CD4-positive, CD25-positive, alpha-beta regulatory T cell (primary cell): Measurements from ENCODE around the gene FCHO2. TPM values are rescaled to one million over a fixed set of nuclear protein-coding genes. Genes with fewer than 3 reads are reported as not detected.
A peak's percentile ranks its signal among the peaks of the same experiment; 100 is the strongest.

Source experiments
- ATAC-seq, 2 donors: fragments of 150-1000 bp; cut with Tn5 transposase; one replicate each; pipeline ENCODE4 v1.10.0; 2021; ENCODE audit warnings: low read depth in 2 of 2, moderate number of reproducible peaks in 2 of 2, moderate library complexity in 1 of 2
- DNase-seq, 3 donors: peaks; one replicate each; pipeline versions ENCODE4 v3.0.0 to v3.0.0-alpha.2; 2012 to 2022; ENCODE audit warnings: mixed read lengths in 1 of 3
- H3K27ac ChIP-seq: one replicate; pipeline ENCODE4 v1.7.0; 2013; ENCODE audit warnings: mild to moderate bottlenecking, low read length; ENCODE audit not compliant: insufficient read depth, poor library complexity, severe bottlenecking
- H3K27me3 ChIP-seq: one replicate; pipeline ENCODE4 v1.7.0; 2013; ENCODE audit warnings: low read length; ENCODE audit not compliant: control insufficient read depth, insufficient read depth
- H3K36me3 ChIP-seq: one replicate; pipeline ENCODE4 v1.7.0; 2013; ENCODE audit warnings: mild to moderate bottlenecking, low read length, moderate library complexity; ENCODE audit not compliant: control insufficient read depth, insufficient read depth
- H3K4me1 ChIP-seq: 2 replicates; pipeline ENCODE4 v1.7.0; 2013; ENCODE audit warnings: mild to moderate bottlenecking, low read length; ENCODE audit not compliant: insufficient read depth, control insufficient read depth, poor library complexity, severe bottlenecking
- H3K4me3 ChIP-seq: one replicate; pipeline ENCODE4 v1.7.0; 2013; ENCODE audit warnings: low read depth, mild to moderate bottlenecking, low read length, moderate library complexity
- H3K9me3 ChIP-seq, 2 experiments: 1 replicate in 1 of 2; 2 replicates in 1 of 2; pipeline ENCODE4 v1.7.0; 2013; ENCODE audit warnings: low read length in 2 of 2, mild to moderate bottlenecking in 1 of 2, moderate library complexity in 1 of 2; ENCODE audit not compliant: control insufficient read depth in 2 of 2
- H3K27ac Mint-ChIP-seq, 3 donors: one replicate each; pipeline ENCODE4 v1.8.0; 2020 to 2022; ENCODE audit warnings: mild to moderate bottlenecking in 3 of 3, mixed read lengths in 3 of 3, moderate library complexity in 2 of 3
- H3K27me3 Mint-ChIP-seq: one replicate; pipeline ENCODE4 v1.8.0; 2022; ENCODE audit warnings: mild to moderate bottlenecking, mixed read lengths
- H3K36me3 Mint-ChIP-seq: one replicate; pipeline ENCODE4 v1.8.0; 2020; ENCODE audit warnings: mixed read lengths
- H3K4me1 Mint-ChIP-seq, 4 donors: one replicate each; pipeline ENCODE4 v1.8.0; 2020 to 2022; ENCODE audit warnings: mixed read lengths in 4 of 4, mild to moderate bottlenecking in 1 of 4
- H3K4me3 Mint-ChIP-seq, 4 donors: one replicate each; pipeline ENCODE4 v1.8.0; 2020 to 2022; ENCODE audit warnings: mild to moderate bottlenecking in 4 of 4, mixed read lengths in 4 of 4, moderate library complexity in 3 of 4
- H3K9me3 Mint-ChIP-seq, 7 donors: one replicate each; pipeline ENCODE4 v1.8.0; 2020 to 2022; ENCODE audit warnings: mixed read lengths in 7 of 7, mild to moderate bottlenecking in 3 of 7, moderate library complexity in 2 of 7
- polyA plus RNA-seq, 4 donors: library from polyadenylated mRNA; unstranded; fragments of 300-500 nt; fragmentation: Illumina TruSeq; gene quantifications; one replicate each; pipeline ENCODE4 v1.2.3, GENCODE V29; 2021
- total RNA-seq: library from RNA; stranded (reverse); gene quantifications from one replicate; pipeline ENCODE4 v1.2.3, GENCODE V29; 2022

FCHO2 gene
- total and polyA plus RNA-seq, 5 donors from 2014 or later, result 0.52 to 2.2 (median 0.92) TPM

GRCh38 chr5:73132759-73133158 lies 176.9 kb downstream of the FCHO2 start:
- Histone ChIP-seq H3K4me1 (no peaks in the 10 kb centered on the region), H3K4me3 (no peak overlapping the region), H3K36me3 (no peaks in the 10 kb centered on the region), H3K27me3 (peaks cover 8% of the 10 kb centered on the region), H3K27ac (no peak overlapping the region), H3K9me3 (no peaks in the 10 kb centered on the region)
- Mint-ChIP-seq H3K9me3 (peaks cover 0 to 2% (median 0%) of the 10 kb centered on the region in 7 donors), H3K4me1 (no peaks in the 10 kb centered on the region), H3K27ac (no peak overlapping the region), H3K36me3 (no peaks in the 10 kb centered on the region), H3K4me3 (no peak overlapping the region), H3K27me3 (peaks cover 18% of the 10 kb centered on the region)
- ATAC-seq (no peak), DNase-seq (no peak)

- Mint-ChIP-seq H3K36me3 (no peaks in the 10 kb centered on the region), H3K4me3 (no peak overlapping the region), H3K27ac (no peak overlapping the region), H3K27me3 (peaks cover 16% of the 10 kb centered on the region), H3K9me3 (peaks cover 0 to 2% (median 0%) of the 10 kb centered on the region in 7 donors), H3K4me1 (no peaks in the 10 kb centered on the region)
- DNase-seq, result no peak
- Histone ChIP-seq H3K27me3 (peaks cover 8% of the 10 kb centered on the region), H3K36me3 (no peaks in the 10 kb centered on the region), H3K9me3 (no peaks in the 10 kb centered on the region), H3K4me1 (no peaks in the 10 kb centered on the region), H3K4me3 (no peak overlapping the region), H3K27ac (no peak overlapping the region)
- ATAC-seq, result no peak
These were observed 179.2 kb downstream of the FCHO2 start for GRCh38 chr5:73135021-73135420.

DNA sequence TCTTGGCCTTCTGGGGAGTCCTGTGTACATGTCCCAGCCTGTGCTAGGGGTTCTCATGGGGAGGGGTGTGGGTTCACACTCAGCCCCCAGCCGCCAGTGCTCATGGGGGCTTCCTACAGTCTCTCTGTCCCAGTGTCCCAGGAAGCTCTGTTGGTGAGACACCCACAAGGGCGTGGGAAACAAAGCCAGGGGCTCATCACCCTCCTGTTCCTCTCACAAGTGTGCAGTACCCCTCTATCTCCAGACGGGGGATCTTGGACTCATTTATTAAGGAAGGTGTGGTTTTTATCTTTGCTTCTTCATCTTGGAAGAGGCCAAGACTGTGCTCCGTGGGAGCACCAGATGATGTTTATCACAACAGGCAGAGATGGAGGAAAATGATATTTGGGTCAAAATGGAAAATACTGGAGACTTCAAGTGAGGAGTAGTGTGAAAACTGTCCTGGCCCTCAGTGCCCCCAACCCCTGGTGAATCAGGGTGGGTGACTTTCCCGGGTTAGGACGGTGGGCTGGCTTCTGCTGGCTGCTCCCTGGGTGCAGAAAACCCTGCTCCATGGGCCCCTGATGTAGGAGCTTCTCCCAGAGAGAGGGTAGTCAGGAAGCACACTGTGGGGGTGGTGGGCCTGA lies 179.7 kb downstream of the FCHO2 start:
- H3K9me3 Mint-ChIP-seq, result peaks cover 0 to 2% (median 0%) of the 10 kb centered on the region in 7 donors
- H3K4me1 Mint-ChIP-seq, result no peaks in the 10 kb centered on the region
- no peak overlapping the region for H3K4me3 Mint-ChIP-seq
- H3K27ac Mint-ChIP-seq, result no peak overlapping the region
- no peaks in the 10 kb centered on the region for H3K36me3 ChIP-seq
- H3K27me3 Mint-ChIP-seq, result peaks cover 12% of the 10 kb centered on the region
- no peaks in the 10 kb centered on the region for H3K36me3 Mint-ChIP-seq
- DNase-seq, result peak in 1 of 3 donors; percentile 14
- H3K27me3 ChIP-seq, result peaks cover 8% of the 10 kb centered on the region
- H3K27ac ChIP-seq, result no peak overlapping the region
- no peak for ATAC-seq
- H3K9me3 ChIP-seq, result no peaks in the 10 kb centered on the region
- no peak overlapping the region for H3K4me3 ChIP-seq
- no peaks in the 10 kb centered on the region for H3K4me1 ChIP-seq

GRCh38 chr5:73136055-73136562 lies 180.3 kb downstream of the FCHO2 start:
- no peaks in the 10 kb centered on the region for H3K36me3 Mint-ChIP-seq
- no peak overlapping the region for H3K4me3 Mint-ChIP-seq
- peaks cover 7% of the 10 kb centered on the region for H3K27me3 ChIP-seq
- no peak overlapping the region for H3K27ac Mint-ChIP-seq
- H3K27me3 Mint-ChIP-seq, result peaks cover 12% of the 10 kb centered on the region
- H3K4me1 Mint-ChIP-seq, result no peaks in the 10 kb centered on the region
- no peaks in the 10 kb centered on the region for H3K4me1 ChIP-seq
- ATAC-seq (no peak), DNase-seq (no peak)
- H3K36me3 ChIP-seq, result no peaks in the 10 kb centered on the region
- H3K9me3 Mint-ChIP-seq, result peaks cover 0 to 2% (median 0%) of the 10 kb centered on the region in 7 donors
- H3K27ac ChIP-seq, result no peak overlapping the region
- H3K4me3 ChIP-seq, result no peak overlapping the region
- H3K9me3 ChIP-seq, result no peaks in the 10 kb centered on the region

DNA sequence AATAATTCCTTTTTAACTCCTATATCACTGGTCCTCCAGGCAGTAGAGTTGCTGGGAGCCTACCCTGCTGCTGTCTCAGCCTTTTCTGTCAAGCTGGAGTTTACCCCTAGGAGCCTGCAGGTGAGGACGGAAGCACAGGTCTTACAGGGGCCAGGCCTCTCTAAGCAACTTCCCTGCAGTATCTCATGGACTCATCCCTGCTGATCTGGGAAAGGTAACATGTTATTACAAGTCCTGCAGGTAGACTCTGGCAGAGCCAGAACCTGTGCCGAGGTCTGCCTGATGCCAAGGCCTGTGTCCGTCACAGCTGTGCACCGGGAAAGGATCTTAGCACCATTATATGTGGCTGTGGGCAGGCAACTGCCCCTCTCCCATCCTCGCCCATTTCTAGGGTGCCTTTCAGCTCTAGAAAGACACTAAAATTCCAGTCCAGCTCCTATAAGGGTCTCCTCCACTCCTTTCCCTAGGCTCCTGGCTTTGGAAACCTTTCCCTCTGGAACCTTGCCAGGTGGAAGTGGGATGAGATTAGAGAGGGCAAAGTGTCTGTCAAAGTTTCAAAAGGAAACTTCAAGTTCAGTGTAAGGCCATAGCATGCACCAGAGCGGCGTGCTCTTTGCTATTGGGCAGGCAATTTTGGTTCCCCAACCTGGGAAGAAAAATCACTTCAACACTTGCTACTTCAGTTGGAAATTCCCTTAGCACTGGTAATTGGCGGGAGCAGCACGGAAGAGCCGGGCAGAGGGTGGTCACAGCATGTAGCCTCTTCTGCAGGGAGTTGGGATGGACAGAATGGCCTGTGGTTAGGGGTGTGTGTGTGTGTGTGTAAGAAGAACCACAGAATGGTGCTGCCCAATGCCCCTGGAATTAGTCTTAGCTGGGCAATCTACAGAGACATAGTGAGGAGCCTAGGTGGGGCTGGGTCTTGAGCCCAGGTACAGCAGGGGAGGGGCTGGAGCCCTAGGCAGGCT lies 182.0 kb downstream of the FCHO2 start:
- no peaks in the 10 kb centered on the region for H3K4me1 Mint-ChIP-seq
- H3K27ac ChIP-seq, result no peak overlapping the region
- no peak overlapping the region for H3K27ac Mint-ChIP-seq

DNA sequence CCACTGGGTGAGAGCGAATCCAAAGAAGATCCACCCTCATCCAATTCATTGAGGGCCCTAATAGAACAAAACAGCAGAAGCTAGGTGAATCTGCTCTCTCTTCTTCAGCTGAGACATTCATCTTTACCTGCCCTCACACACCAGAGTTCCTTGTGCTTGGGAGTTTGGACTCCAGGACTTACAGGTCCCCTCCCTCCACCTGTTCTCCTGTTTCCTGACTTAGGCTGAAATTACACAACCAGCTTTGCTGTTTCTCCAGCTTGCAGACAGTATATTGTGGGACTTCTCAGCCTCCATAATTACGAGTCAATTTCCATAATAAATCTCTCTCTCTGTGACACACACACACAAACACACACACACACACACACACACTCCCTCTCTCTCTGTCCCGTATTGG lies 183.6 kb downstream of the FCHO2 start:
- H3K27me3 Mint-ChIP-seq, result peaks cover 23% of the 10 kb centered on the region
- H3K27ac Mint-ChIP-seq, result no peak overlapping the region
- no peaks in the 10 kb centered on the region for H3K4me1 ChIP-seq
- no peaks in the 10 kb centered on the region for H3K36me3 Mint-ChIP-seq
- ATAC-seq (no peak), DNase-seq (no peak)
- H3K27me3 ChIP-seq, result peaks cover 7% of the 10 kb centered on the region
- H3K4me1 Mint-ChIP-seq, result no peaks in the 10 kb centered on the region
- H3K9me3 Mint-ChIP-seq, result peaks cover 0 to 1% (median 0%) of the 10 kb centered on the region in 7 donors
- no peaks in the 10 kb centered on the region for H3K36me3 ChIP-seq
- no peak overlapping the region for H3K4me3 Mint-ChIP-seq
- no peak overlapping the region for H3K4me3 ChIP-seq
- H3K27ac ChIP-seq, result no peak overlapping the region
- H3K9me3 ChIP-seq, result no peaks in the 10 kb centered on the region

More for the DNA sequence above, 182.0 kb downstream of the FCHO2 start:
- Mint-ChIP-seq H3K4me3 (no peak overlapping the region), H3K36me3 (no peaks in the 10 kb centered on the region), H3K27me3 (peaks cover 13% of the 10 kb centered on the region), H3K9me3 (peaks cover 0 to 1% (median 0%) of the 10 kb centered on the region in 7 donors)
- no peaks in the 10 kb centered on the region for H3K9me3 ChIP-seq
- no peak overlapping the region for H3K4me3 ChIP-seq
- no peaks in the 10 kb centered on the region for H3K36me3 ChIP-seq
- H3K4me1 ChIP-seq, result no peaks in the 10 kb centered on the region
- H3K27me3 ChIP-seq, result peaks cover 11% of the 10 kb centered on the region
- no peak for DNase-seq
- ATAC-seq, result no peak
